Fibroblast of skin of left quadriceps (primary cell): ENCODE data around the gene PCDH7.
A peak's percentile ranks its signal among the peaks of the same experiment; 100 is the strongest.

Experiments
- DNase-seq, 2 experiments: peaks; one replicate each; pipeline ENCODE4 v3.0.0-alpha.2; 2013; ENCODE audit warnings: low read depth in 2 of 2

The PCDH7 gene

DNA sequence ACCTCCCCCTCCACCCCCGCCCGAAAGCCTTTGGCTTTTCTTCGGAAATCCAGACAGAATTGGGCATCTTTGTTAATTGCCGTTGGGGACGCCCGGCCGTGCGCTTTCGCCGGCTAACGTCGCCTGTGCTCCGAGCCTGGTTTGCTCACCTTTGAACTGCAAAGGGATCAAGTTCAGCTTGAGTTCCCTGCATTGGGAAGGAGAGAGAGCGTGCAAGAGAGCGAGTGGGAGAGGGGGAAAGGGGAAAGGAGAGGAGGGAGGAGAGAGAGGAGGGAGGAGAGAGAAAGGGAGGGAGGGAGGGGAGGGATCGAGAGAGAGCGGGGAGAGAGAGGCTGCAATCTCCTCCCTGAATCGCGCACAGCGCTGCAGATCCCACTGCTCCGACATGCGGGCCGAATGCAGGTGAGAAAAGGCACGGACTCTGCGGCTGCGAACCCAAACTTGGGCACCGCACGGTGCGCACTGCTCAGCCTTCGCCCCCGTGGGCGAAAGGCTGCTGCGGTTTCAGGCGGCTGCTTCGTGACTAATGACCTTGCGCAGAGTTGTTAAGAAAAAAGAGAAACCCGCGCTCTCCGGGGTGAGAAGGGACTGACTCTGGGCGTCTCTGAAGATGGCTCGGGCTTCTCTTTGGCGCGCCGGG is at the start of gene PCDH7:
Gene PCDH7 (plus strand): TSS at position 349 of the 640 bp plus-strand sequence. CDS start 1,054 bp downstream, outside the sequence.
- DNase-seq: no peak

DNA sequence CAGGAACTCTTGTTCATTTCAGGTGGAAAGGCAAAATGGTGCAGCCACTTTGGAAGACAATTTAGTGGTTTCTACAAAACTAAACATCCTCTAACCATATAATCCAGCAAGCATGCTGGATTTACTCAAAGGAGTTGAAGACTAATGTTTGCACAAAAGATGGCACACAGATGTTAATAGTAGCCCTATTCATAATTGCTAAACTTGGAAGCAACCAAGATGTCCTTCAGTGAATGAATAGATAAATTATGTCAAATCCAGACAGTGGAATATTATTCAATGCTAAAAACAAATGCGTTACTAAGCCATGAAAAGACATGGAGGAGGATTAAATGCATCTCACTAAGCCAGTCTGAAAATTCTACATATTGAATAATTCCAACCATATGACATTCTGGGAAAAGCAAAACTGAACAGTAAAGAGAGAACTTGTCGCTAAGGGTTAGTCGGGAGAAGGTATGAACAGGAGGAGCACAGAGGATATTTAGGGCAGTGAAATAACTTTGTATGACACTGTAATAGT is 48.2 kb upstream of the PCDH7 start:
- no peak for DNase-seq

- no peak for DNase-seq
Observed at GRCh38 chr4:30696191-30696590, 24.0 kb upstream of the PCDH7 start.

GRCh38 chr4:30714408-30715031 is 5.6 kb upstream of the PCDH7 start:
- peak in 1 of 2 experiments; percentile 24 for DNase-seq

GRCh38 chr4:30716158-30716557 is 4.0 kb upstream of the PCDH7 start:
- peak in 1 of 2 experiments; percentile 10 for DNase-seq

GRCh38 chr4:30716681-30717207 is 3.4 kb upstream of the PCDH7 start:
- peak in 1 of 2 experiments; percentile 10 for DNase-seq

DNA sequence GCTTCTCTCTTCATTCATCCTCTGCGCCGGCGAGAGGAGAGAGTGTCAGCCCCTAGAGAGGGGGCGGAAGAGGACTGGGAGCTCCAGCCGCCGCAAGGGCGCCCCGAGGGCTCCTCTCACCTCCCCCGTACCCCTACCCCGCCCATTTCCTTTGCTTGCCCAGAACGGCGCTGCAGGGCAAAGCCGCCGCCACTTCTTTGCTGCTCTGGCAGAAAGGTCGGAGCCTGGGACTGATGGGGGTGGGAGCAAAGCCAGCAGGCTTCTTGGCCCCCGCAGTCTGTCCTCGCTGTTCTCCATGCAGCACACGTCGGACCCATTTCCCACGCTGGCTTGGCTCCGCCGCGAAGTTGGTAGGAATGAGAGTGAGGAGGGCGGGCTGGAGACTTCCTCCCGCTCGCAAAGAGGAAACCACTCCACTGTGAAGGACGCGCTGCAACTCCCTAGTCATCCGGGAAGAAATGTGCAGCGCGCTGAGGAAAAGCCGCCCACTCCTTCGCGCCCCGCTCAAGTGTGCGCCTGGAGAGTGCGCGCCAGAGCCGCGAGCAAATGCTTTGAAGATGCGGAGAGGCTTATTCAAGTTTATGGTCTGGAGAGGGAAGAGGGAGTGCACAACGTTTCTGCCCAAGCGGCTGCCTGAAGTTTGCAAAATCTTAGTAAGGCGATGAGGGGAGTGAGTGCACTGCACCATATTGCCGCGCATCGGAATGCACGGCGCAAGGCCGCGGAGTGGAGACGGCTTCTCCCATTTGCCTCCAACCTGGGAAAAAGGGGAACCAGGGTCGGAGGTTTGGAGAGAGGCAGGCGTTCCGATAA is 2.8 kb upstream of the PCDH7 start:
- DNase-seq: peak in 1 of 2 experiments; percentile 32

DNA sequence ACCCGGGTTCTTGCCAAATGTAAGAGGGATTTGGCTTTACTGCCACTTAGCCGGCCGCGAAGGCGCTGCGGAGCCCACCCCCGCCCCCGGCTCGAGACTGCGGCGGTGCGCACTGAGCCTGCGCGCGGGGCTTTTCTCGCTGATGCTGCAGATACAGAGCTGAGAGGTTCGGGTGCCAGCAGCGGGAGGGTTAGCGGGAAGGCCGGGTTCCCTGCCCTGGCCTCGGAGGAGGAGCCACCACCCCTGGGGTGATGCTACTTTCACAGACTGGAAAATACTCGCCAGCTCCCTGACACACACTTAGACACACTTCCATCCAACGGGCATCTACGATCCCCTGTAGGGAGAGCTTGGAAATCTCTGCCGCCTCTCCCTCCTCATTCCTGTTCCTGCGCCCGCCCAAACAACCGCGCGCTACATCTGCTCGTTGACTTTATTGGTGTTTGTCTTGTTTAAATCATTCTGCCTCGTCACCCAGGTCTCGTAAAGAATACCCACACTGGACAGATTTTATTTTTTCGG is 2.1 kb upstream of the PCDH7 start:
- DNase-seq: peak in 1 of 2 experiments; percentile 14

DNA sequence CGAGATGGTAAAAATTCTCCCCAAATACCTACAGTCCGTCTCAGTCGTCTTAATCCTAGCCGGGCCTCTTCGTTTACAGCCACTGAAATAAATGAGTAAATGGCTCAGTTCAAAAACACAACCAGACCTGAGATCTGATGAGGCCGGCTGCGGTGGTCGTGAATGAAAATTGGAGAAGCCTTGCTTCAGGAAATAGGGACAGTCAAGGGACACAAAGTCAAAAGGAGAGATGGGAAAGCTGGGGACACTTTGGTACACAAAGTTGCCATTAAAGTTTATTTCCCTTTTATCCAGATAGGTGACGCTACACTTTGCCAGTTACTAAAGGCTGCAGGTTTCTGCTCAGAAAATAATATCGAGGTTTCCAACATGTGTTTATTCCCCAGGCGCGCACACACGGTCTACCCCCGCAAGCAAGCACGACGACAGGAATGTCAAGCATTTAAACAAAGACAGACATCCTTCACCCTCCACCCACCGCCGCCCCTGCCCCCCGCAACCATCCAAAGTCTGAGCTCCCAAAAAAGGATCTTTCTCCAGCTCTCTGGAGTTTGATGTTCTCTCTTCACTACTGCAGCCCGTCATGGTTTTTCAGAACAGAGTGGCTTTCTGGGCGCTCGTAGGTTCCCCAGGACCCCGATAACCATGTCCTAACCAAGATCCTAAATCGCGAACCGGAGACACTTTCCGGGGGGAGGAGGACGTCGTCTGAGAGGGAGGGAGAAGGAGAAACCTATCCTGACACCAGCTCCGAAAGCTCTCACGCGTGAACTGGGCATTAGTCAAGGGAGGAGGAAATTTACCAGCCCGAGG is 1.3 kb upstream of the PCDH7 start:
- no peak for DNase-seq

DNA sequence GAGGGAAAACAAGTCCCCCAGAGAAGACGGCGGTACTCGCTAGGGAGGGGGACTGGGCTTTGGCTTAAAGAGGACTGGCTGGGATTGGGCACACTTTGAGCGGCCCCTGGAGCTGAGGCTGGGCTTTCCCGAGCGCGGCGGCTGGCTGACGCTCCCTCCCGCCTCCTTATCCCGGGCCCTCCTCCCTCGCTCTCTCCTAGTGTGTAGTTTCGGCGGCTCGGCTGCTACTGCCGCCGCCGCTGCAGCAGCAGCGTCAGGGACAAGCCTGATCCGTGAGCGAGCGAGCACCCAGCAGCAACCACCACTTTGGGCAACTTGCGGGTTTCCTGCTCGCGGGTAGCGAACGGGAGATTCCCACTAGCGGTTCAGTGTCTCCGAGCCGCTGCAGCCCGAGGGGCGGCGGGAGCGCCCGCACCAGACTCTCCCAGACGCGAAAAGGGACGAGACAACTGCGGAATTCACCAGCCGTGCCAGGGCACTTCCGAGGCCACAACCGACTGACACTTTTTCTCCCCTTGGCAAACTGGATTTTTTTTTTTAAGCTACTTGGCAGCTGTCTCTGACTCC is 632 bp upstream of the PCDH7 start:
- peak in 1 of 2 experiments; percentile 33 for DNase-seq

GRCh38 chr4:30720661-30721184 is 554 bp downstream of the PCDH7 start:
- no peak for DNase-seq

- no peak for DNase-seq
Observed at GRCh38 chr4:30721185-30722091, 1.3 kb downstream of the PCDH7 start.

DNA sequence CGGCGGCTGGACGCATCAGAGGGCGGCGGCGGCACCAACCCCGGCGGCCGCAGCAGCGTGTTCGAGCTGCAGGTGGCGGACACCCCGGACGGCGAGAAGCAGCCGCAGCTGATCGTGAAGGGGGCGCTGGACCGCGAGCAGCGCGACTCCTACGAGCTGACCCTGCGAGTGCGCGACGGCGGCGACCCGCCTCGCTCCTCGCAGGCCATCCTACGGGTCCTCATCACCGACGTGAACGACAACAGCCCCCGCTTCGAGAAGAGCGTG is 1.9 kb downstream of the PCDH7 start:
- no peak for DNase-seq

DNA sequence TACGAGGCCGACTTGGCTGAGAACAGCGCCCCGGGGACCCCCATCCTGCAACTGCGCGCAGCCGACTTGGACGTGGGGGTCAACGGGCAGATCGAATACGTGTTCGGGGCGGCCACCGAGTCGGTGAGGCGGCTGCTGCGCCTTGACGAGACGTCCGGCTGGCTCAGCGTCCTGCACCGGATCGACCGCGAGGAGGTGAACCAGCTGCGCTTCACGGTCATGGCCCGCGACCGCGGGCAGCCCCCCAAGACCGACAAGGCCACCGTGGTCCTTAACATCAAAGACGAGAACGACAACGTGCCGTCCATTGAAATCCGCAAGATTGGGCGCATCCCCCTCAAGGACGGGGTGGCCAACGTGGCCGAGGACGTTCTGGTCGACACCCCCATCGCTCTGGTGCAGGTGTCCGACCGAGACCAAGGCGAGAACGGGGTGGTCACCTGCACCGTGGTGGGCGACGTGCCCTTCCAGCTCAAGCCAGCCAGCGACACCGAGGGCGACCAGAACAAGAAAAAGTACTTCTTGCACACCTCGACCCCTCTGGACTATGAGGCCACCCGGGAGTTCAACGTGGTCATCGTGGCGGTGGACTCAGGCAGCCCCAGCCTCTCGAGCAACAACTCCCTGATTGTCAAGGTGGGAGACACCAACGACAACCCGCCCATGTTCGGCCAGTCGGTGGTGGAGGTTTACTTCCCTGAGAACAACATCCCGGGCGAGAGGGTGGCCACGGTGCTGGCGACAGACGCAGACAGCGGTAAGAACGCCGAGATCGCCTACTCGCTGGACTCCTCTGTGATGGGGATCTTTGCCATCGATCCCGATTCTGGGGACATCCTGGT is 2.4 kb downstream of the PCDH7 start:
- no peak for DNase-seq

GRCh38 chr4:30723201-30723955 is 3.2 kb downstream of the PCDH7 start:
- DNase-seq: no peak

DNA sequence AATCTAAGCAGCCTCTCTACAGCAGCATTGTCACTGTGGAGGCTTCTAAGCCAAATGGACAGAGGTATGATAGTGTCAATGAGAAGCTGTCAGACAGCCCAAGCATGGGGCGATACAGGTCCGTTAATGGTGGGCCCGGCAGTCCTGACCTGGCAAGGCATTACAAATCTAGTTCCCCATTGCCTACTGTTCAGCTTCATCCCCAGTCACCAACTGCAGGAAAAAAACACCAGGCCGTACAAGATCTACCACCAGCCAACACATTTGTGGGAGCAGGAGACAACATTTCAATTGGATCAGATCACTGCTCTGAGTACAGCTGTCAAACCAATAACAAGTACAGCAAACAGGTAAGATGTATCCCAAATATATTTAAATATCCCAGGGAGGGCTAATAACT is 4.1 kb downstream of the PCDH7 start:
- no peak for DNase-seq

DNA sequence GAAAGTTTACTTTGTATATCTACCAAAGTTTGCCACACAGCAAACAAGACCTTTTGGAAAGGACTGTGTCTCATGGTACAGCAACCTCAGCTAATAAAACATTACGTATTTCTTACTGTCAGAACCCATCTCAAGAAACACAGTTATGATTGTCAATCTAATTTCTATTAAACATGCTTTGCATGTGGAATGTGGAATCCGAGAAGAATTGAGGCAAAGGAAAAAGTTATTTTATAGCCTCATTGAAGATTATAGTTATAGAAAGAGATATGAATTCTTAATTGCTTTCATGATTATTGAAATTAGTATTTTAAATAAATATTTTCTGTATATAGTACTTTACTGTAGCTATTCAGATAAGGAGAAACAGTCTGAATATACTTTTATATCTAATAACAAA is 5.4 kb downstream of the PCDH7 start:
- DNase-seq: no peak

GRCh38 chr4:30726090-30726675 is 6.0 kb downstream of the PCDH7 start:
- DNase-seq: no peak
